Measurements from ENCODE around the gene RNF144B. TPM values are rescaled to one million over a fixed set of nuclear protein-coding genes. Genes with fewer than 3 reads are reported as not detected.

The RNF144B gene
- total and polyA plus RNA-seq, 10 of the 15 experiments (the other 5 are each of a cell fraction or from before 2014, with no cell fraction given): 0.03 to 0.18 (median 0.14) TPM

- Histone ChIP-seq H3K36me3 (ENCODE audit: control insufficient read depth in 2 of 2, insufficient read depth in 2 of 2, low read length in 1 of 2) (no peaks in the 10 kb centered on the region), H3K27me3 (replicated peaks in 1 of 2; ENCODE audit: control insufficient read depth in 2 of 2, insufficient read depth in 2 of 2, low read length in 1 of 2) (no peaks in the 10 kb centered on the region), H3K27ac (ENCODE audit: control insufficient read depth, insufficient read depth) (no peak overlapping the region), H3K4me2 (ENCODE audit: control insufficient read depth, insufficient read depth) (no peak overlapping the region), H2AFZ (ENCODE audit: control insufficient read depth, low read depth, low read length) (no peak overlapping the region), H3K4me3 (no peak overlapping the region), H3K9me3 (replicated peaks; ENCODE audit: control insufficient read depth, insufficient read depth, low read length) (no peaks in the 10 kb centered on the region), H3K79me2 (ENCODE audit: control insufficient read depth, insufficient read depth, low read length) (no peaks in the 10 kb centered on the region), H3K4me1 (ENCODE audit: control insufficient read depth, insufficient read depth, low read length) (no peaks in the 10 kb centered on the region), H4K20me1 (ENCODE audit: control insufficient read depth, insufficient read depth) (no peaks in the 10 kb centered on the region), H3K9ac (ENCODE audit: control insufficient read depth, insufficient read depth, low read length) (no peak overlapping the region)
- FAIRE-seq: no peak
- ChIA-PET RAD21 (ENCODE audit: unreplicated experiment) (no interaction called here), SMC1A (ENCODE audit: uncharacterized antibody, unreplicated experiment) (no interaction called here), CTCF (no interaction called here), POLR2A (no interaction called here)
- no peak for DNase-seq (ENCODE audit: low read depth, low spot score)
- in situ Hi-C loops (cut with MboI) (no loop called here), intact Hi-C loops (cut with micrococcal nuclease; ENCODE audit: unreplicated experiment) (no loop called here)
- no peak for ATAC-seq
- BruUV-seq (replicated peaks): no TSS peak
- WGBS (ENCODE audit: insufficient coverage, insufficient replicate concordance, low lambda C conversion rate, missing lambda C conversion rate): 46% methylated on average over 4 of the region's 4 CpGs
- TF ChIP-seq CUX1 (IDR thresholded peaks at IDR 0.05; ENCODE audit: insufficient replicate concordance, low read depth, low read length) (no peak), RUNX3 (IDR thresholded peaks at IDR 0.05; ENCODE audit: low read length) (no peak), NR2C1 (IDR thresholded peaks at IDR 0.05) (no peak), ZNF207 (IDR thresholded peaks at IDR 0.05; ENCODE audit: borderline replicate concordance) (no peak), E2F8 (IDR thresholded peaks at IDR 0.05; ENCODE audit: low read depth, partially characterized antibody) (no peak), EGR1 (IDR thresholded peaks at IDR 0.05; ENCODE audit: borderline replicate concordance in 1 of 2, low read depth in 2 of 2, low read length in 2 of 2) (no peak), BCL3 (IDR thresholded peaks at IDR 0.05; ENCODE audit: borderline replicate concordance, insufficient read depth, low read depth, low read length, poor library complexity, severe bottlenecking) (no peak), ZNF592 (IDR thresholded peaks at IDR 0.05) (no peak)
These were observed 42.6 kb downstream of the RNF144B start for GRCh38 chr6:18429655-18430297.
